Kidney glomerular epithelial cell (primary cell): ENCODE data around the gene PLD1.
A peak's percentile ranks its signal among the peaks of the same experiment; 100 is the strongest.
"Not testable (repeated sequence)": the region's sequence is repeated elsewhere in the genome, so short reads cannot be mapped to it uniquely, and the experiment has no call there.

Source experiments
- DNase-seq: peaks from one replicate; lab custom pipeline; 2025; lab: John Stamatoyannopoulos, UW

Gene PLD1

DNA sequence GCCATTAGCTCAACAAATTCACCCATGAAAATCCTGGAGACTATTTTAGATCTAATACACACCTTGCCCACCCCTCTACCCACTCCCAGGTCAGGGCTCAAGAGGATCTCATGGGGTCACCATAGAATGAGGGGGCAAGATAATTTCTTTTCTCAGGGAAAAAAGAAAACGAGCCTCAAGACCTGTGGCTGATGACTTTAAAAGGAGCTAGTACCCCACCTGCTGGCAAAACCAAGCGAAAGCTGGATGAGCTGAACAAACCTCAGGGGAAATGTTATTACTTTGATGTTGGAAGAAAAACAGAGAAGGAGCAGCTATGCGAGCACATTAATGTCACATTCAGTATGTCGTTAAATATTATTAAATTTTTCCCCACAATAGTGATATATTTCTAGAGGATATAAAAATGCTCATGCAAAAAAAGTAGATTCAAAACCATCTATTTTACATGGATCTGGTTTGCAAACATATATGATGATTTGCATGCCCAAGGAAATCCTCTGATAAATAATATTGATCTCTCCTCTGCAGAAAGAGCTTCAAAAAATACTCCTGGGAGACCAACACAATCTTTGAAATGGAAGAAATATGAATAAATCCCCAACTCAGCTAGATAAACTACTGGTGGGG is 37.7 kb downstream of the PLD1 start:
- DNase-seq = peak; percentile 60

GRCh38 chr3:171770689-171771620 is 39.3 kb downstream of the PLD1 start:
- peak; percentile 83 for DNase-seq

DNA sequence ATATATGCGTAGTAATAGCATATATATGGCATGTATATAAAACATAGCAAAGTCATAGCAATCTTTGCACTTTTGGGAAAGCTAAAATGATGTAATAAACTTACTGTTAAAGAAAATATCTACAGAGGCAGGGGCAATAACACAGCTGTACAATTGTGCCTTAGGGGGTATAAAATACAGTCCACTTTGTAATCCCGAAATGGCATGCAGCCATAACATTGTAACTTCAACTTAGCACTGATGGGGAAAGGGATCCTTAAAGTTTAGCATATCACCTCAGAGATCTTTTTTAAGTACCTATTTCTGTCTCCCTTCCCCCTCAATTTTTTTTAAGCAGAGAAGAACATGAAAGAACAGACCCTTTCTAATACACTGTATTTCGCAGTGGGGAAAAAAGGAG is 40.8 kb downstream of the PLD1 start:
- DNase-seq = no peak

DNA sequence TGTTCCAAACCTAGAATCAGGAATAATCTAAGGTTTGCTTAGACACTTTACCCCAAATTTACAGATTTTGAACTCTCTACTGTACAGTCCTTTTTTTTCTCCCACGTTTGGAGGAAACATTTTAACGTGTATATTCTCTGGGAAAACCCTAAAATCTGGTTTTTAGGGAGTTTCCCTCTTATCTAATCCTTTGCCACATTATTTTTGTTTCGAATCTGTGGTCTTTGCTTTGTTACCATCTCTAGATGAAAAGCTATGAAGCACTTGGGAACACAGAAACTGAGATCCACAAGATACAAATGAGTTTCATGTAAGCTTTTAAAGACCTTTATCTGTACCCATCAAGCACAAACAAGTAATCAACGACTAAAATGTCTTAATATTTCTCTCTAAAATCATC is 41.3 kb downstream of the PLD1 start:
- DNase-seq = no peak

DNA sequence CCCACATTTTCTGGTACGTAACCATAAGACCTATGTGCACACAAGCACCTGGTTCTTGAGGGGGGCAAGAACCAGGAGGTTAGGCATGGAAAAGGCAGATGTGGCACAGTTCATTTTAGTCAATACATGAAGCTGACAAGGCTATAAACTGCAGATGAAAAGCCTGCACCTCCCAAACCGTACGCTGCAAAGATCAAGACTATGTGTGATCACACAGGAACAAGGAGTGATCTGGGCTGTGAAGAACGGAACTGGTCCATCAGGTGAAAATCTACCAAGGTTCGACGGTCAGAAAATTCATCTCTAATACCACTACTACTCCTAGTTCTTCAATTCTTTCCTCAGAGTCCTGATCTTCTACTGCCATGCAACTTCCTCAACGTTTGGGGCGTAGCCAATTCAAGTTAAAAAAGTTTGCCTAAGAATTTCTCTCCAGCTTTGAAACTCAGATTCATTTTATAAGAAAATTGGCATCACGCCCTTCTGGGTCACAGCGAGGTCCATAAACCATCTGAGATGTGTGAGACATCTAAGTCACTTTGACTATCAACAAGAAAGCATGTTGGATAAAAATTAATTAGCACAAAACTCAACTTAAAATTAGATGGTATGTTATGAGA is 41.9 kb downstream of the PLD1 start:
- no peak for DNase-seq

GRCh38 chr3:171765511-171765887 is 44.8 kb downstream of the PLD1 start:
- DNase-seq = no peak

DNA sequence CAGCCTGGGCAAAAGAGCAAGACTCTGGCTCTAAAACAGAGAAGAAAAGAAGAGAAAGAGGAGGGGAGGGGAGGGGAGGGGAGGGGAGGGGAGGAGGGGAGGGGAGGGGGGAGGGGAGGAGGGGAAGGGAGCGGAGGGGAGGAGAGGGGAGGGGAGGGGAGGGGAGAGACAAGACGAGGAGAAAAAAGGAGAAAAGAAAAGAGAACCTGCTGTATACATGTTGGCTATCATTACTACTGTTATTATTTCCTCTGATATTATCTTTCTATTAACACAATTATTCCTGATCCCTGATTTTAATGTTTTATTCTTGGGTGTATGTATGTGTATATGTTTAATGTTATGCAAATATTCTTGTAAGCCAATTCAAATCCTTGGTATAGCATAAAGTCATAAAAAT is 46.9 kb downstream of the PLD1 start:
- no peak for DNase-seq

- DNase-seq = no peak
Measured at GRCh38 chr3:171760477-171760876, 49.8 kb downstream of the PLD1 start.

DNA sequence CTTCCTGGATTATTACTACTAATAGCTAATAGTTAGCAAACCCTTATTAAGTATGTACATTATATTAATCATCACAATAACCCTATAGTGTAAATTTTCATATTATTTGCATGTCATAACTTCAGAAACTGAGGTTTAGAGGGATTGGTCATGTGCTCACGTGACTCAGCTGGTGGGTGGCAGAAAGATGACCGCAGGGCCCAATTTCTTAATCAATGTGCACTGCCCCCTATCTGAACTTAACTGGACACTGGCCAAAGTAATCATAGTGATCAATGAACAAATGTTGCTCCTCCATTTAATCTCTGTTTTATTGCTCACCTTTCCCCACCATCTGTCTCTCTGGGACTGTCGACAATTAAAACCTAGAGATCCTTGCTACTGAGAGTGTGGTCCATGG is 52.2 kb downstream of the PLD1 start:
- DNase-seq = no peak

GRCh38 chr3:171757361-171758034 is 52.8 kb downstream of the PLD1 start:
- DNase-seq = no peak

DNA sequence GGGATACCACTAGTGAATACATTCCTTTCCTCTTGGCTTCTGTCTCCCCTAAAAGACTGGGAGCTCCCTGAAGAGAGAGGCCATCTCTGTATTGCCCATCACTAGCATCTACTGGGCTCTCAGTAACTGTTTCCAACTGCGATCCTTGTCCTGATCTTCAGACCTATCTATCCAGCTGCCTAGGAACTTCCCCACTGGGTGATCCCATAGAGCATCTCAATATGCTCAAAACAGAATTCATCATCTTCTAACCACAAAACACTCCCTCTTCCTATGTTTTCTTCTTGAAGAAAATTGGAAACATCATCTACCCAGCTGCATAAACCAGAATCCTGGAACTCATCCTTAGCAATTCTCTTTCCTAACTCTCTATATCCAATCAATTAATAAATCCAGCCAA is 54.6 kb downstream of the PLD1 start:
- DNase-seq = no peak

DNA sequence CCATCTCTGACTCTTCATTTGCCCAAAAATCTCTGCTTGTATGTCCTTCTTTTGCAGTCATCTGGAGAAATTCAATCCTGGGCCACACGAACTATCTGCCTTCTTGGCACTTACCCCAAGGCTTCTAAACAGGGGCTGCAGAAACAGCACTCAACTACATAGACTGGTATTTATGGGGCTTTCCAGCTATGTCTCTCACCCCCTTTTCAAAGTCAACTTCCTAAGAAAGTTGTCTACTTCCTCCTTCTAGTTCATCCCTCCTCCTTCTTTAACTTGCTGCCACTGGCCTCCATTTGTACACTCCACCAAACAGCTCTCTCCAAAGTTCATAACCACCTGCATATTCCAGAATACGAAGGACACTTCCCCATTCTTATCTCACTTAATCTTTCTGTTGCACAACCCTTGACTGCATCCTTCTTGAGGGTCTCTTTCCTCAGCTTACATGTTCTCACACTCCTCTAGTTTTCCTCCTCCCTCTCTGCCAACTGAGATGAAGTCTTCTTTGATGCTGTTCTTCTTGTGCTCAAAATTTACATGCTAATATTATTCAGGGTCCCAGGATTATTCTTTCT is 55.2 kb downstream of the PLD1 start:
- DNase-seq = no peak

DNA sequence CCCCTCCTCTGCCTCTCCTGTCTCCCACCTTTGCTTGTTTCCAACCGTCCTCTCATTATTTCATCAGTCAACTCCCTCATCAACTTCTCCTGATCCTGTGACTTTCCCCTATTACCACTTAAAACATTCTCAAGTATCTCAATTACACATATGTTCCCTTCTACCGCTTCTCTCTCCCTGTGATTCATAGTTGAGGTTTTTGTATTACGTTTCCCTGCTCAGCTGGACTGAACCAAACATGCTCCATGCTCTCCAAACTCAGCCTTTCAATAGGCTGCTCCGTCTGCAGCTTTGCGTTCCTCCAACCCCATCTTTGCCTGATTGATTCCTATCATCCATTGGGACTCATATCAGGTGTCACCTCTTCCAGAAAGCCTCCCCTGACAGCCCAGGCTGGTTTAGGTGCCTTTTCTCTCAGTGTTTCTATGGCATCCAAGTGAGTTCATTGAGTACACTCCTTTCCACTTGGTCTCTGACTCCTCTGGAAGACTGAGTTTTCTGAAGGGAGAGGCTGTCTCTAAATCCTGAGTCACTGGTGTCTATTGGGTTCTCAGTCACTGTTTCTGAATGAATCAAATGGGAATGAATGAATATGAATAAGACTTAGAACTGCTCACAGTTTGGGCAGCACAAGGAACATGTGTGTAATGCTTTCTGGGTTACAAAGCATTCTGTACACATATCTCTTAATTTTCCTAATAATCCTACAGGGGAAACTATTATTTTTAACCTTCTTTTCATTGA is 56.4 kb downstream of the PLD1 start:
- peak; percentile 12 for DNase-seq

DNA sequence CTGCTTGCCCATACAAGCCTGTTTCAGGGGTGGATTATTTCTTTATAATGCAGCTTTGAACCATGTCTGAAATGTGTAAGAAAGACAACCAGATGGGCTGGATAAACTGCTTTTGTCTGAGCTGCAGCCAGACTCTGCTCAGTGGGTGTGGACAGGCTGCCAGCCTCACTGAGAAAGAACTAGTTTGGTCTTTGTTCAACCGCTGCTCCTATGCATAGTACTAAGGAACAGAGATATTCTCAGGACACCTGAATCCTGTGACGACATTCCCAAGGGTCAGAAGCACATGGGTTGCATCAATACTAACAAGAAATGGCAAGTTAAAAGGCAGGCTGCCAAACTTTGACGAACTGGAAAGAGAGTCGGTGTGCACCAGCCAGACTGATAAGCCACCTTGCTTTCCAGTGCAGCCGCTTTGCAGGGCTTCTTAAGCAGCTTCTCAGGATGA is 57.2 kb downstream of the PLD1 start:
- DNase-seq = no peak

DNA sequence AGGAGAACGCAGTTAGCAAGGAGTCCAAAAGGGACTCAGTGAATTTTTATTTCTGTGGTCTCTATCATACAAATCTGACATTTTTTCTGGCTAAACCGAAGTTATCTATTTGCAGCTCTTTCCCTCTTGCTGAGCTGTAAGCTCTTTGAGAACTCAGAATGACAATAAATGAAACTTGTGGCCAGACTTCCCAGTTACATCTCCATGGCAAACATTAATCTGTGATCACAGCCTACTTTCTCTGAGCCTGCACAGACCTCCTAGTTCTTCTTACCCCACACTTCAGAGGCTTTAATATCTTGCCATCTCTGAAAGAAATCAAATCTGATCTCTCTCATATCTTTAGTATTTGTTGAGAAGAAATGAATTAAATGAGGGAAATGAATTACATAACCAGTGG is 58.0 kb downstream of the PLD1 start:
- DNase-seq = no peak

GRCh38 chr3:171749124-171749523 is 61.2 kb downstream of the PLD1 start:
- no peak for DNase-seq

DNA sequence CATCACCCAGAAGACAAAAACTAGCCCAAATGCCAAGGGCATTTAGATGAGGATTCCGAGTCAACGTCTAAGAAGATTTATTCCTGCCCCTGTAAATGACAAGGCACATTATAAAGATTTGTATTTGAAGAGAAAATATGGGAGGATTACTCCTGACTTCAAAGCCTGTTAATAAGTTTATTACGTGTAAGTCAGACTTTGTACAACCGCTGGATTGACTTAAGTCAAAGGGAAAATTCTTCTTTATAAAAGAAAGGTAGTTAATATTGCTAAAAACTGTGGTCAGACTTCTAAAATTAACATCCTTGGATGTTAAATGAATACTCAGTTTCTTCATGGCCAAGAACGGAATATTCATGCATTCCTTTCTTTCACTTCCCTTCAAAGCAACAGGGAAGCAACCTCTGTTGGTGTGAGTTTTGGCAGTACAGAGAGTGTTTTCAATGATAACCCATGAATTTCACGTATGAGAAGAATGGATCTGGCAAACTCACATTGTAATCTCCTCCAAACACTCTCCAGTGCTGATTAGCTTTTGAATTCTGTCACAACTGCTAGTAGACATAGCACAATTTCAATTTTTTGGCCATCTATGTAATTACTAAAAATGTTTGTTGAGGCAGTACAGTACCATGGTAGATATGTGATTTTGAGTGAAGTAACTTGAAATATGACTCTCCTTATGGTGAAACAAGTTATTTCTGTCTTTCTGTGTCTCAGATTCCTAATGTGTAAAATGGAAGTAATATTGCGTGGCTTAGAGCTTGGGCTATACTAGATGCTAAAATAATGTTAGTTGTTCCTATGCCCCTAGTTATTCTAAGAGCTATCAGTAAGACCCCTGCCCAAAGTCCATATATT is 62.0 kb downstream of the PLD1 start:
- no peak for DNase-seq

DNA sequence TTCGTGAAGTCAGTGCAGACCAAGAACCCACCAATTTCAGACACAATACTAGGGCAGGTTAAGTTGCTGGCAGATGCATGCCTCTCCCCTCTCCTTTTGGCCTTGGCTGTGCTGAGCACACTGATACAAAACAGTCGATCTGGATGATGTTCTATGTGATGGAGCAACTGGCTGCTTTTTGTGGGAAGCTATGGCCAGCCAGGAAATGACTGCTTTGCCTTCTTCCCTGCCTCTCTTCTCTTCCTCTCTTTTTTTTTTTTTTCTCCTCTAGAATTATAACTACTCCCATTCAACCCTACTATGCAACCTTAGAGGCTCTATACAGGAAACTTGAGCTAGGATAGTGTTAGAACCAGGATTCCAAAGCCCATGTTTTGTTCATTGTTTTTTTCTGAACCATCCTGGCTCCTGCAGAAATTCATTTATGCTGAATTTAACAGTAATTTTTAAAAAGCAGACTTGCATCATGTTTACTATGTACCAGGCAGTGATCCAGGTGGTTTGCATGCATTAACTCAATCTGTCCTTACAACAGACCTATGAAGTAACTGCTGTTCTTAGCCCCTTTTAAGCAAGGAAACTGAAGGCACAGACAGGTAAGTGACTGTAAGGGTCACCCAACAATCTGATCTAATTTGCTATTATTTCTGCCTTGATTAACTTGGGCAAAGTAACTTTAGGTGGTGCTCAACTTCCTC is 62.9 kb downstream of the PLD1 start:
- no peak for DNase-seq

- not testable (repeated sequence) for DNase-seq
Measured at GRCh38 chr3:171746320-171747222, 63.7 kb downstream of the PLD1 start.
